Ectodermal cell (in vitro differentiated cells): ENCODE measurements around the gene CES4A.

Experiments
- H3K27ac ChIP-seq: 2 replicates; pipeline ENCODE4 v1.7.0; 2013; ENCODE audit warnings: mild to moderate bottlenecking, low read depth, low read length; ENCODE audit not compliant: insufficient read depth, poor library complexity, severe bottlenecking
- H3K27me3 ChIP-seq: 2 replicates; pipeline ENCODE4 v1.7.0; 2013; ENCODE audit warnings: mild to moderate bottlenecking, low read length; ENCODE audit not compliant: insufficient read depth, control insufficient read depth, poor library complexity, severe bottlenecking
- H3K36me3 ChIP-seq: one replicate; pipeline ENCODE4 v1.7.0; 2013; ENCODE audit warnings: low read length; ENCODE audit not compliant: control insufficient read depth, insufficient read depth
- H3K4me1 ChIP-seq: one replicate; pipeline ENCODE4 v1.7.0; 2013; ENCODE audit warnings: low read length; ENCODE audit not compliant: control insufficient read depth, insufficient read depth
- H3K4me3 ChIP-seq: 2 replicates; pipeline ENCODE4 v1.7.0; 2013; ENCODE audit warnings: low read depth, low read length, control low read depth; ENCODE audit not compliant: insufficient read depth
- H3K9me3 ChIP-seq: 2 replicates; pipeline ENCODE4 v1.7.0; 2013; ENCODE audit warnings: mild to moderate bottlenecking, low read length, moderate library complexity; ENCODE audit not compliant: control insufficient read depth
- WGBS, 2 experiments: methylation state at CpG; one replicate each; pipeline ENCODE4 v1.1.7; 2013; ENCODE audit warnings: missing lambda C conversion rate in 2 of 2; 5-methylcytosine and 5-hydroxymethylcytosine counted together

The CES4A gene

GRCh38 chr16:67017421-67017750, 29.0 kb downstream of the CES4A start:
- H3K27ac ChIP-seq: no peak overlapping the region
- H3K36me3 ChIP-seq: no peaks in the 10 kb centered on the region
- H3K4me1 ChIP-seq: peaks cover 14% of the 10 kb centered on the region
- H3K9me3 ChIP-seq: no peaks in the 10 kb centered on the region
- WGBS, 2 experiments: 93 to 94% methylated on average over 4 of the region's 4 CpGs
- H3K4me3 ChIP-seq: no peak overlapping the region
- peaks cover 45% of the 10 kb centered on the region for H3K27me3 ChIP-seq

GRCh38 chr16:67017810-67018488, 29.6 kb downstream of the CES4A start:
- Histone ChIP-seq H3K36me3 (no peaks in the 10 kb centered on the region), H3K9me3 (no peaks in the 10 kb centered on the region), H3K27me3 (peaks cover 40% of the 10 kb centered on the region), H3K27ac (no peak overlapping the region), H3K4me3 (no peak overlapping the region), H3K4me1 (peaks cover 14% of the 10 kb centered on the region)
- 28% methylated on average over 6 of the region's 6 CpGs for WGBS, 2 experiments

GRCh38 chr16:67019171-67019570, 30.8 kb downstream of the CES4A start:
- H3K4me3 ChIP-seq: no peak overlapping the region
- WGBS, 2 experiments: 91 to 95% methylated on average over 8 of the region's 8 CpGs
- H3K27me3 ChIP-seq: peaks cover 27% of the 10 kb centered on the region
- H3K4me1 ChIP-seq: peaks cover 6% of the 10 kb centered on the region
- no peak overlapping the region for H3K27ac ChIP-seq
- H3K9me3 ChIP-seq: no peaks in the 10 kb centered on the region
- no peaks in the 10 kb centered on the region for H3K36me3 ChIP-seq

- Histone ChIP-seq H3K27ac (no peak overlapping the region), H3K4me1 (no peaks in the 10 kb centered on the region), H3K27me3 (peaks cover 6% of the 10 kb centered on the region), H3K9me3 (no peaks in the 10 kb centered on the region), H3K36me3 (no peaks in the 10 kb centered on the region), H3K4me3 (no peak overlapping the region)
- WGBS, 2 experiments: 81 to 83% methylated on average over 3 of the region's 3 CpGs
These were observed 32.9 kb downstream of the CES4A start for GRCh38 chr16:67021321-67021720.

GRCh38 chr16:67022531-67023214, 34.3 kb downstream of the CES4A start:
- Histone ChIP-seq H3K4me3 (no peak overlapping the region), H3K36me3 (no peaks in the 10 kb centered on the region), H3K9me3 (no peaks in the 10 kb centered on the region), H3K27ac (no peak overlapping the region), H3K27me3 (no peaks in the 10 kb centered on the region), H3K4me1 (no peaks in the 10 kb centered on the region)
- WGBS, 2 experiments: 87 to 93% methylated on average over 4 of the region's 4 CpGs

- no peak overlapping the region for H3K27ac ChIP-seq
- WGBS, 2 experiments: 100% methylated on average over 1 of the region's 1 CpG
- no peaks in the 10 kb centered on the region for H3K36me3 ChIP-seq
- peaks cover 6% of the 10 kb centered on the region for H3K4me1 ChIP-seq
- H3K9me3 ChIP-seq: no peaks in the 10 kb centered on the region
- no peaks in the 10 kb centered on the region for H3K27me3 ChIP-seq
- no peak overlapping the region for H3K4me3 ChIP-seq
These were observed 35.3 kb downstream of the CES4A start for GRCh38 chr16:67023689-67024088.

- no peaks in the 10 kb centered on the region for H3K36me3 ChIP-seq
These were observed 36.2 kb downstream of the CES4A start for GRCh38 chr16:67024384-67025209.

GRCh38 chr16:67025210-67025550, 36.8 kb downstream of the CES4A start:
- Histone ChIP-seq H3K36me3 (no peaks in the 10 kb centered on the region), H3K27me3 (no peaks in the 10 kb centered on the region), H3K27ac (no peak overlapping the region)

More at GRCh38 chr16:67024384-67025209, 36.2 kb downstream of the CES4A start:
- Histone ChIP-seq H3K9me3 (no peaks in the 10 kb centered on the region), H3K27ac (no peak overlapping the region), H3K4me1 (peaks cover 6% of the 10 kb centered on the region), H3K4me3 (no peak overlapping the region), H3K27me3 (no peaks in the 10 kb centered on the region)
- 78 to 79% methylated on average over 3 to 4 of the region's 4 CpGs for WGBS, 2 experiments

GRCh38 chr16:67026570-67026969, 38.2 kb downstream of the CES4A start:
- H3K9me3 ChIP-seq: no peaks in the 10 kb centered on the region
- H3K27ac ChIP-seq: no peak overlapping the region
- H3K4me3 ChIP-seq: no peak overlapping the region
- WGBS, 2 experiments: 92 to 95% methylated on average over 4 of the region's 4 CpGs
- H3K27me3 ChIP-seq: no peaks in the 10 kb centered on the region
- H3K4me1 ChIP-seq: peaks cover 6% of the 10 kb centered on the region
- no peaks in the 10 kb centered on the region for H3K36me3 ChIP-seq

More at GRCh38 chr16:67025210-67025550, 36.8 kb downstream of the CES4A start:
- peaks cover 6% of the 10 kb centered on the region for H3K4me1 ChIP-seq
- no peaks in the 10 kb centered on the region for H3K9me3 ChIP-seq
- H3K4me3 ChIP-seq: no peak overlapping the region

GRCh38 chr16:67027046-67027445, 38.7 kb downstream of the CES4A start:
- no peak overlapping the region for H3K4me3 ChIP-seq
- no peak overlapping the region for H3K27ac ChIP-seq
- H3K4me1 ChIP-seq: peaks cover 6% of the 10 kb centered on the region
- no peaks in the 10 kb centered on the region for H3K36me3 ChIP-seq
- 91 to 95% methylated on average over 6 of the region's 6 CpGs for WGBS, 2 experiments
- H3K9me3 ChIP-seq: no peaks in the 10 kb centered on the region
- no peaks in the 10 kb centered on the region for H3K27me3 ChIP-seq
